Kasumi-1 (cell line): ENCODE results near the gene RNF114.
"Not testable (repeated sequence)": the region's sequence is repeated elsewhere in the genome, so short reads cannot be mapped to it uniquely, and the experiment has no call there.

ENCODE experiments used
- DNase-seq, 2 experiments: peaks; one replicate each; lab custom pipeline; 2025; lab: John Stamatoyannopoulos, UW

The RNF114 gene

GRCh38 chr20:49964964-49965780, 29.0 kb downstream of the RNF114 start:
- peak in 1 of 2 experiments; percentile 29 for DNase-seq

- DNase-seq: no peak
These were observed 29.6 kb downstream of the RNF114 start for GRCh38 chr20:49965781-49966305.

- DNase-seq: no peak
These were observed 30.7 kb downstream of the RNF114 start for GRCh38 chr20:49966861-49967260.

- DNase-seq: no peak
These were observed 33.0 kb downstream of the RNF114 start for GRCh38 chr20:49969234-49969633.

GRCh38 chr20:49969946-49970345, 33.7 kb downstream of the RNF114 start:
- no peak for DNase-seq

- no peak for DNase-seq
These were observed 34.3 kb downstream of the RNF114 start for GRCh38 chr20:49970498-49970897.

- DNase-seq: no peak
These were observed 37.8 kb downstream of the RNF114 start for GRCh38 chr20:49973981-49974380.

- DNase-seq: no peak
These were observed 40.3 kb downstream of the RNF114 start for GRCh38 chr20:49976542-49976941.

GRCh38 chr20:49977740-49978139, 41.5 kb downstream of the RNF114 start:
- DNase-seq: not testable (repeated sequence)

GRCh38 chr20:49978685-49979029, 42.5 kb downstream of the RNF114 start:
- DNase-seq: no peak

- peak; percentile 39 to 58 for DNase-seq
These were observed 43.0 kb downstream of the RNF114 start for GRCh38 chr20:49979030-49979832.

GRCh38 chr20:49980140-49981008, 44.2 kb downstream of the RNF114 start:
- DNase-seq: no peak

GRCh38 chr20:49981218-49982071, 45.2 kb downstream of the RNF114 start:
- DNase-seq: no peak

- no peak for DNase-seq
These were observed 45.8 kb downstream of the RNF114 start for GRCh38 chr20:49982072-49982345.

- DNase-seq: peak; percentile 74 to 84
These were observed 46.3 kb downstream of the RNF114 start, which contains the start of gene SNAI1 for GRCh38 chr20:49982346-49983122. Gene SNAI1, plus strand, starts transcription at chr20:49982980. Its CDS starts 80 bp downstream, at chr20:49983060.

GRCh38 chr20:49983123-49983847, 47.1 kb downstream of the RNF114 start:
- DNase-seq: no peak

- DNase-seq: no peak
These were observed 47.7 kb downstream of the RNF114 start for GRCh38 chr20:49983848-49984408.

GRCh38 chr20:49984426-49985153, 48.4 kb downstream of the RNF114 start:
- DNase-seq: no peak

GRCh38 chr20:49985157-49985556, 49.0 kb downstream of the RNF114 start:
- no peak for DNase-seq
